ENCODE measurements around the gene SCAMP1. TPM values are rescaled to one million over a fixed set of nuclear protein-coding genes. Genes with fewer than 3 reads are reported as not detected.
A peak's percentile ranks its signal among the peaks of the same experiment; 100 is the strongest.

Gene SCAMP1
- polyA plus RNA-seq, 1 donor from 2014 or later, result 180 TPM

DNA sequence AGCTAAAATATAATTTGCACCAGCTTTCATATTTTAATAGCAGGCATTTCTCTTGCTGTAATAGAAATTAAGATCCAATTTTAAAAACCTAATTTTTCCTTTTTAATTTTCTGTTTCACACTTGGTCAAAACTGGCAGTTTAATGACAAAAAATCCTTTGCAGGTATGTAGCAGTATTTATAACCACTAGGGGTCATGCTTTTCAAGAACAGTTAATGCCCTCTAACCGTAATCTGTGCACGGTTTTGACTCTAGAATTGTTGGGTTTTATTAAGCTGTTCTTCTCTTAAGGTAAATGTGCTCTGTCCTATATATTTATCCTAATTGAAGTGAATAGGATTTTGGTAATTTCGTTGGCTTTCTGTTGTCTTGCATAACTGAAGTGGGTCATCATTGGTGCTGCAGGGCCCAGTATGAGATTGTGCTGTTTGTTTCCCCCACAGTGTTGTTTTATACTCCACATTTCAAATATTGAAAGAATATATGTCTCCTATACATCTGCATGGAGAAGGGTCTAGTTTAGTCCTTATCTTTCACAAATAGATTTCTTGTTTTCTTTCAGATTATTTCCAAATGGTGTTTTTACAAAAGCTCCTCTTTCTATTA, 107.4 kb downstream of the SCAMP1 start:
- H3K4me2 ChIP-seq (ENCODE audit: low read length), result no peak overlapping the region
- peaks cover 9% of the 10 kb centered on the region for H3K36me3 ChIP-seq (ENCODE audit: insufficient read depth, low read length)
- no peaks in the 10 kb centered on the region for H3K9me3 ChIP-seq (ENCODE audit: low read length)
- TF ChIP-seq TAF1 (IDR thresholded peaks at IDR 0.05; ENCODE audit: low read depth), result no peak
- TF ChIP-seq RAD21 (conservative IDR thresholded peaks at IDR 0.05), result peak; percentile 44
- TF ChIP-seq, protein P1, sequence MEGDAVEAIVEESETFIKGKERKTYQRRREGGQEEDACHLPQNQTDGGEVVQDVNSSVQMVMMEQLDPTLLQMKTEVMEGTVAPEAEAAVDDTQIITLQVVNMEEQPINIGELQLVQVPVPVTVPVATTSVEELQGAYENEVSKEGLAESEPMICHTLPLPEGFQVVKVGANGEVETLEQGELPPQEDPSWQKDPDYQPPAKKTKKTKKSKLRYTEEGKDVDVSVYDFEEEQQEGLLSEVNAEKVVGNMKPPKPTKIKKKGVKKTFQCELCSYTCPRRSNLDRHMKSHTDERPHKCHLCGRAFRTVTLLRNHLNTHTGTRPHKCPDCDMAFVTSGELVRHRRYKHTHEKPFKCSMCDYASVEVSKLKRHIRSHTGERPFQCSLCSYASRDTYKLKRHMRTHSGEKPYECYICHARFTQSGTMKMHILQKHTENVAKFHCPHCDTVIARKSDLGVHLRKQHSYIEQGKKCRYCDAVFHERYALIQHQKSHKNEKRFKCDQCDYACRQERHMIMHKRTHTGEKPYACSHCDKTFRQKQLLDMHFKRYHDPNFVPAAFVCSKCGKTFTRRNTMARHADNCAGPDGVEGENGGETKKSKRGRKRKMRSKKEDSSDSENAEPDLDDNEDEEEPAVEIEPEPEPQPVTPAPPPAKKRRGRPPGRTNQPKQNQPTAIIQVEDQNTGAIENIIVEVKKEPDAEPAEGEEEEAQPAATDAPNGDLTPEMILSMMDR (IDR thresholded peaks at IDR 0.05; ENCODE audit: poor library complexity, severe bottlenecking), result peak; percentile 50
- no peak for TF ChIP-seq EP300 (conservative IDR thresholded peaks at IDR 0.05; ENCODE audit: poor library complexity, severe bottlenecking)
- TF ChIP-seq SMC3 (conservative IDR thresholded peaks at IDR 0.05; ENCODE audit: poor library complexity), result no peak
- TF ChIP-seq POLR2AphosphoS5 (IDR thresholded peaks at IDR 0.05), result no peak
- TF ChIP-seq EZH2 (IDR thresholded peaks at IDR 0.05; ENCODE audit: borderline replicate concordance, insufficient read depth, low read length, poor library complexity, severe bottlenecking), result no peak
- TF ChIP-seq, protein P2, sequence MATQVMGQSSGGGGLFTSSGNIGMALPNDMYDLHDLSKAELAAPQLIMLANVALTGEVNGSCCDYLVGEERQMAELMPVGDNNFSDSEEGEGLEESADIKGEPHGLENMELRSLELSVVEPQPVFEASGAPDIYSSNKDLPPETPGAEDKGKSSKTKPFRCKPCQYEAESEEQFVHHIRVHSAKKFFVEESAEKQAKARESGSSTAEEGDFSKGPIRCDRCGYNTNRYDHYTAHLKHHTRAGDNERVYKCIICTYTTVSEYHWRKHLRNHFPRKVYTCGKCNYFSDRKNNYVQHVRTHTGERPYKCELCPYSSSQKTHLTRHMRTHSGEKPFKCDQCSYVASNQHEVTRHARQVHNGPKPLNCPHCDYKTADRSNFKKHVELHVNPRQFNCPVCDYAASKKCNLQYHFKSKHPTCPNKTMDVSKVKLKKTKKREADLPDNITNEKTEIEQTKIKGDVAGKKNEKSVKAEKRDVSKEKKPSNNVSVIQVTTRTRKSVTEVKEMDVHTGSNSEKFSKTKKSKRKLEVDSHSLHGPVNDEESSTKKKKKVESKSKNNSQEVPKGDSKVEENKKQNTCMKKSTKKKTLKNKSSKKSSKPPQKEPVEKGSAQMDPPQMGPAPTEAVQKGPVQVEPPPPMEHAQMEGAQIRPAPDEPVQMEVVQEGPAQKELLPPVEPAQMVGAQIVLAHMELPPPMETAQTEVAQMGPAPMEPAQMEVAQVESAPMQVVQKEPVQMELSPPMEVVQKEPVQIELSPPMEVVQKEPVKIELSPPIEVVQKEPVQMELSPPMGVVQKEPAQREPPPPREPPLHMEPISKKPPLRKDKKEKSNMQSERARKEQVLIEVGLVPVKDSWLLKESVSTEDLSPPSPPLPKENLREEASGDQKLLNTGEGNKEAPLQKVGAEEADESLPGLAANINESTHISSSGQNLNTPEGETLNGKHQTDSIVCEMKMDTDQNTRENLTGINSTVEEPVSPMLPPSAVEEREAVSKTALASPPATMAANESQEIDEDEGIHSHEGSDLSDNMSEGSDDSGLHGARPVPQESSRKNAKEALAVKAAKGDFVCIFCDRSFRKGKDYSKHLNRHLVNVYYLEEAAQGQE (IDR thresholded peaks at IDR 0.05; ENCODE audit: borderline replicate concordance), result no peak
- no peaks in the 10 kb centered on the region for H3K27me3 ChIP-seq (ENCODE audit: insufficient read depth, low read depth, low read length)
- H3K9me2 ChIP-seq (ENCODE audit: insufficient read depth, low read length), result no peaks in the 10 kb centered on the region
- H3K27ac ChIP-seq (ENCODE audit: low read length), result no peak overlapping the region
- H2AFZ ChIP-seq (ENCODE audit: low read depth, low read length), result no peak overlapping the region
- H3F3A ChIP-seq (ENCODE audit: insufficient read depth, low read length, poor library complexity, severe bottlenecking), result peaks cover 4% of the 10 kb centered on the region
- H3K9ac ChIP-seq (ENCODE audit: low read length), result no peak overlapping the region
- no peaks in the 10 kb centered on the region for H4K20me1 ChIP-seq (ENCODE audit: insufficient read depth)
- H3K79me2 ChIP-seq (replicated peaks; ENCODE audit: insufficient read depth, low read length), result no peaks in the 10 kb centered on the region
- H3K4me3 ChIP-seq (ENCODE audit: low read length), result no peak overlapping the region

DNA sequence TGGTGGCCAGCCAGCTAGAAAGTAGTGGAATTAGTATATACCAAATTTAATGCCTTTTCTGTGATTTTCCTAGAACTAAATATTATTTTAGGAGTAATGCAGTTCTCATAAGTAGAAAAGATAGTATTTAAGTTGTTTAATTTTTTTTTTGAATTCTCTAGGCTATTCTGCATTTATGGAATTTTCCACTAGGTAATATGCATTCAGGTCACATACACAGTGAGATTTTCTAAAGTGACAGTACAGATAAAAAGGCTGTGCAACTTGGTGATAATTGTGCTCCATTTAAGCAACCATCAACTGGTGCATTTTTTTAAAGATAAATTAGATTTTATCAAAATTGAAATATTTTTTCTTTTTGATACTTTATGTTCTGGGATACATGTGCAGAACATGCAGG, 111.5 kb downstream of the SCAMP1 start:
- H3F3A ChIP-seq (ENCODE audit: insufficient read depth, low read length, poor library complexity, severe bottlenecking), result peaks cover 5% of the 10 kb centered on the region
- H3K36me3 ChIP-seq (ENCODE audit: insufficient read depth, low read length), result no peaks in the 10 kb centered on the region
- H4K20me1 ChIP-seq (ENCODE audit: insufficient read depth), result no peaks in the 10 kb centered on the region

More for the DNA sequence above, 111.5 kb downstream of the SCAMP1 start:
- Histone ChIP-seq H3K79me2 (replicated peaks; ENCODE audit: insufficient read depth, low read length) (no peaks in the 10 kb centered on the region), H3K27ac (ENCODE audit: low read length) (no peak overlapping the region), H3K27me3 (ENCODE audit: insufficient read depth, low read depth, low read length) (no peaks in the 10 kb centered on the region), H3K4me3 (ENCODE audit: low read length) (no peak overlapping the region), H3K9me3 (ENCODE audit: low read length) (no peaks in the 10 kb centered on the region), H3K4me2 (ENCODE audit: low read length) (no peak overlapping the region), H3K9ac (ENCODE audit: low read length) (no peak overlapping the region), H3K9me2 (ENCODE audit: insufficient read depth, low read length) (no peaks in the 10 kb centered on the region), H2AFZ (ENCODE audit: low read depth, low read length) (no peak overlapping the region)
- TF ChIP-seq, protein P1 (IDR thresholded peaks at IDR 0.05; ENCODE audit: poor library complexity, severe bottlenecking), result no peak
- TF ChIP-seq TAF1 (IDR thresholded peaks at IDR 0.05; ENCODE audit: low read depth) (no peak), POLR2AphosphoS5 (IDR thresholded peaks at IDR 0.05) (no peak), MXI1 (conservative IDR thresholded peaks at IDR 0.05; ENCODE audit: poor library complexity, severe bottlenecking) (no peak), RAD21 (conservative IDR thresholded peaks at IDR 0.05) (no peak), EP300 (conservative IDR thresholded peaks at IDR 0.05; ENCODE audit: poor library complexity, severe bottlenecking) (no peak), EZH2 (IDR thresholded peaks at IDR 0.05; ENCODE audit: borderline replicate concordance, insufficient read depth, low read length, poor library complexity, severe bottlenecking) (no peak), SMC3 (conservative IDR thresholded peaks at IDR 0.05; ENCODE audit: poor library complexity) (no peak)
- TF ChIP-seq, protein P2 (IDR thresholded peaks at IDR 0.05; ENCODE audit: borderline replicate concordance), result no peak

Data from neural cell (in vitro differentiated cells).